ENCODE data around the gene HOXD9. TPM values are rescaled to one million over a fixed set of nuclear protein-coding genes. Genes with fewer than 3 reads are reported as not detected.

HOXD9 gene
- polyA plus RNA-seq, 1 of the 3 experiments (the other 2 are of a cell fraction): 4.8 TPM

DNA sequence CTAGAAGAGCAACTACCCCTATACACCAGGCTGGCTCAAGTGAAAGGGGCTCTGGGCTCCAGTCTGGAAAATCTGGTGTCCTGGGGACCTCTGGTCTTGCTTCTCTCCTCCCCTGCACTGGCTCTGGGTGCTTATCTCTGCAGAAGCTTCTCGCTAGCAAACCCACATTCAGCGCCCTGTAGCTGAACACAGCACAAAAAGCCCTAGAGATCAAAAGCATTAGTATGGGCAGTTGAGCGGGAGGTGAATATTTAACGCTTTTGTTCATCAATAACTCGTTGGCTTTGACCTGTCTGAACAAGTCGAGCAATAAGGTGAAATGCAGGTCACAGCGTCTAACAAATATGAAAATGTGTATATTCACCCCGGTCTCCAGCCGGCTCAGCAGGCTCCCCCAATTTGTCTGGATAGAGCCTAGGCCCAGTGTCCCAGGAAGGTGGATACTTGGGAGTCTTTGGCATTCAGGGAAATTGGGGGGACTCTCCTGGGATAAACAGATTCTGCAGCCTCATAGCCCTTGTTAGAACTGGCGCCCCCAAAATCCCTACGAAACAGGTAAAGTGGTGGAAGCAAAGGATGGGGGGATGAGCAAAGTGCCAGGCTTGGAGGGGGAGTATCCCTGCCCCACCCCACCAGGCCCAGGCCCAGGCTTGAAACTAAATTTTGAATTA lies 26.4 kb downstream of the HOXD9 start:
- Histone ChIP-seq H3K9me3 (no peaks in the 10 kb centered on the region), H3K4me2 (no peak overlapping the region), H3K4me3 (ENCODE audit: low read depth in 2 of 2, low read length in 1 of 2) (no peak overlapping the region), H3K9me2 (no peaks in the 10 kb centered on the region), H3K79me2 (ENCODE audit: insufficient read depth) (peaks cover 4% of the 10 kb centered on the region; the same call in 1 of the 2 replicates), H3K4me1 (ENCODE audit: control insufficient read depth in 1 of 2, insufficient read depth in 2 of 2, low read depth in 1 of 2, low read length in 1 of 2) (peaks cover 0 to 8% of the 10 kb centered on the region in 2 experiments; a peak in 1 of 4 replicates), H3F3A (replicated peaks; ENCODE audit: insufficient read depth) (no peaks in the 10 kb centered on the region), H3K9ac (no peak overlapping the region), H3K27me3 (ENCODE audit: insufficient read depth) (no peaks in the 10 kb centered on the region), H2AFZ (ENCODE audit: low read depth) (no peak overlapping the region), H3K36me3 (replicated peaks in 1 of 2; ENCODE audit: control insufficient read depth in 1 of 2, insufficient read depth in 2 of 2, low read length in 1 of 2) (peaks cover 0 to 14% of the 10 kb centered on the region in 2 experiments), H4K20me1 (ENCODE audit: insufficient read depth) (no peaks in the 10 kb centered on the region), H3K27ac (ENCODE audit: low read depth in 2 of 2, low read length in 1 of 2) (no peak overlapping the region; a peak in 1 of 4 replicates)
- WGBS (ENCODE audit: low lambda C conversion rate): 92% methylated on average over 11 of the region's 11 CpGs
- POLR2A ChIA-PET: no interaction called here
- CTCF ChIA-PET: interaction anchor here (1.0 to 4.4 kb wide), 2 partner anchors 9 to 502 kb away, joined by 3 to 24 read pairs; no protein-coding TSS in a partner anchor
- no peak for DNase-seq
- no peak for TF ChIP-seq TEAD4 (IDR thresholded peaks at IDR 0.05; ENCODE audit: borderline replicate concordance, insufficient read depth)
- TF ChIP-seq SMC3 (IDR thresholded peaks at IDR 0.05; ENCODE audit: low read depth, low read length): no peak
- no peak for TF ChIP-seq RFX5 (IDR thresholded peaks at IDR 0.05; ENCODE audit: low read length)
- TF ChIP-seq YY1 (IDR thresholded peaks at IDR 0.05; ENCODE audit: low read depth): no peak
- TF ChIP-seq, protein P1, sequence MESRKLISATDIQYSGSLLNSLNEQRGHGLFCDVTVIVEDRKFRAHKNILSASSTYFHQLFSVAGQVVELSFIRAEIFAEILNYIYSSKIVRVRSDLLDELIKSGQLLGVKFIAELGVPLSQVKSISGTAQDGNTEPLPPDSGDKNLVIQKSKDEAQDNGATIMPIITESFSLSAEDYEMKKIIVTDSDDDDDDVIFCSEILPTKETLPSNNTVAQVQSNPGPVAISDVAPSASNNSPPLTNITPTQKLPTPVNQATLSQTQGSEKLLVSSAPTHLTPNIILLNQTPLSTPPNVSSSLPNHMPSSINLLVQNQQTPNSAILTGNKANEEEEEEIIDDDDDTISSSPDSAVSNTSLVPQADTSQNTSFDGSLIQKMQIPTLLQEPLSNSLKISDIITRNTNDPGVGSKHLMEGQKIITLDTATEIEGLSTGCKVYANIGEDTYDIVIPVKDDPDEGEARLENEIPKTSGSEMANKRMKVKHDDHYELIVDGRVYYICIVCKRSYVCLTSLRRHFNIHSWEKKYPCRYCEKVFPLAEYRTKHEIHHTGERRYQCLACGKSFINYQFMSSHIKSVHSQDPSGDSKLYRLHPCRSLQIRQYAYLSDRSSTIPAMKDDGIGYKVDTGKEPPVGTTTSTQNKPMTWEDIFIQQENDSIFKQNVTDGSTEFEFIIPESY (IDR thresholded peaks at IDR 0.05; ENCODE audit: borderline replicate concordance, low read depth): no peak
- TF ChIP-seq POLR2AphosphoS5 (IDR thresholded peaks at IDR 0.05; ENCODE audit: low read depth, low read length): no peak
- no peak for TF ChIP-seq CHD2 (IDR thresholded peaks at IDR 0.05; ENCODE audit: low read length, partially characterized antibody)
- TF ChIP-seq FOXM1 (IDR thresholded peaks at IDR 0.05; ENCODE audit: low read depth): no peak

DNA sequence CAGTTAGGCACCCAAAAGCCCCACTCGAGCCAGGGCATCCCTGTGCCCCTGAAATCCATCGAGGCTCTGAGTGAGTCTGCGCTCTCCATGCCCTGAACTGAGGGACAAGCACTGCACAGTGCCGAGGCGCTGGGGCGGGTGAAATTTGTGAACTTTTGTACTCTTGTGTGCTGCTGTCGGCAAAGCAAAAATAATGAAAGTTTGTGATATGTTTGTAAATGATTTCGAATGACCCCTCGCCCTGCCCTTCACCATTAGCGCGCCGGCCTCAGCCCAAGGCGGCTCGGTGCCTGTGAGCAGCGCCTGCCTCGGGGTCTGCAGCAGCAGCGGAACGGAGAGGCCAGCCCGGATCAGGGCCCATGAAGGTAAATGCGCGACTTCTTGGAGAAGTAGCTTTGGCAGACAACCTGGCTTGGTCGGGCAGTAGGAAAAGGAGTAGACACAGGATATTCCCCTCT lies 27.0 kb downstream of the HOXD9 start:
- no peak for DNase-seq
- no peaks in the 10 kb centered on the region for H3K9me2 ChIP-seq
- H3K4me3 ChIP-seq (ENCODE audit: low read depth in 2 of 2, low read length in 1 of 2): no peak overlapping the region
- peaks cover 0 to 8% of the 10 kb centered on the region in 2 experiments; a peak in 1 of 4 replicates for H3K4me1 ChIP-seq (ENCODE audit: control insufficient read depth in 1 of 2, insufficient read depth in 2 of 2, low read depth in 1 of 2, low read length in 1 of 2)
- WGBS (ENCODE audit: low lambda C conversion rate): 91% methylated on average over 22 of the region's 22 CpGs
- ChIA-PET POLR2A (interaction anchor here (0.6 kb wide), 1 partner anchor 260 kb away, joined by 4 read pairs; no protein-coding TSS in a partner anchor), CTCF (interaction anchor here (4.4 kb wide), 1 partner anchor 9 kb away, joined by 24 read pairs; no protein-coding TSS in a partner anchor)
- H3K79me2 ChIP-seq (ENCODE audit: insufficient read depth): peaks cover 3% of the 10 kb centered on the region; the same call in 1 of the 2 replicates
- H3K27me3 ChIP-seq (ENCODE audit: insufficient read depth): no peaks in the 10 kb centered on the region
- TF ChIP-seq ELF1 (IDR thresholded peaks at IDR 0.05) (no peak), FOXM1 (IDR thresholded peaks at IDR 0.05; ENCODE audit: low read depth) (no peak), EP300 (IDR thresholded peaks at IDR 0.05; ENCODE audit: borderline replicate concordance in 1 of 2, low read depth in 1 of 2, low read length in 1 of 2) (no peak), GATA2 (CRISPR knock-in tag; IDR thresholded peaks at IDR 0.05) (no peak), SIN3A (IDR thresholded peaks at IDR 0.05; ENCODE audit: borderline replicate concordance, low read depth, low read length) (no peak), MXI1 (IDR thresholded peaks at IDR 0.05; ENCODE audit: low read depth, low read length) (no peak), EZH2phosphoT487 (IDR thresholded peaks at IDR 0.05; ENCODE audit: borderline replicate concordance, low read depth) (no peak)
- TF ChIP-seq, protein P2, sequence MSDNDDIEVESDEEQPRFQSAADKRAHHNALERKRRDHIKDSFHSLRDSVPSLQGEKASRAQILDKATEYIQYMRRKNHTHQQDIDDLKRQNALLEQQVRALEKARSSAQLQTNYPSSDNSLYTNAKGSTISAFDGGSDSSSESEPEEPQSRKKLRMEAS (IDR thresholded peaks at IDR 0.05; ENCODE audit: low read depth): no peak
- TF ChIP-seq, protein P1 (IDR thresholded peaks at IDR 0.05; ENCODE audit: borderline replicate concordance, low read depth): no peak
- TF ChIP-seq, protein P3, sequence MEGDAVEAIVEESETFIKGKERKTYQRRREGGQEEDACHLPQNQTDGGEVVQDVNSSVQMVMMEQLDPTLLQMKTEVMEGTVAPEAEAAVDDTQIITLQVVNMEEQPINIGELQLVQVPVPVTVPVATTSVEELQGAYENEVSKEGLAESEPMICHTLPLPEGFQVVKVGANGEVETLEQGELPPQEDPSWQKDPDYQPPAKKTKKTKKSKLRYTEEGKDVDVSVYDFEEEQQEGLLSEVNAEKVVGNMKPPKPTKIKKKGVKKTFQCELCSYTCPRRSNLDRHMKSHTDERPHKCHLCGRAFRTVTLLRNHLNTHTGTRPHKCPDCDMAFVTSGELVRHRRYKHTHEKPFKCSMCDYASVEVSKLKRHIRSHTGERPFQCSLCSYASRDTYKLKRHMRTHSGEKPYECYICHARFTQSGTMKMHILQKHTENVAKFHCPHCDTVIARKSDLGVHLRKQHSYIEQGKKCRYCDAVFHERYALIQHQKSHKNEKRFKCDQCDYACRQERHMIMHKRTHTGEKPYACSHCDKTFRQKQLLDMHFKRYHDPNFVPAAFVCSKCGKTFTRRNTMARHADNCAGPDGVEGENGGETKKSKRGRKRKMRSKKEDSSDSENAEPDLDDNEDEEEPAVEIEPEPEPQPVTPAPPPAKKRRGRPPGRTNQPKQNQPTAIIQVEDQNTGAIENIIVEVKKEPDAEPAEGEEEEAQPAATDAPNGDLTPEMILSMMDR (IDR thresholded peaks at IDR 0.05): no peak
- TF ChIP-seq, protein P4, sequence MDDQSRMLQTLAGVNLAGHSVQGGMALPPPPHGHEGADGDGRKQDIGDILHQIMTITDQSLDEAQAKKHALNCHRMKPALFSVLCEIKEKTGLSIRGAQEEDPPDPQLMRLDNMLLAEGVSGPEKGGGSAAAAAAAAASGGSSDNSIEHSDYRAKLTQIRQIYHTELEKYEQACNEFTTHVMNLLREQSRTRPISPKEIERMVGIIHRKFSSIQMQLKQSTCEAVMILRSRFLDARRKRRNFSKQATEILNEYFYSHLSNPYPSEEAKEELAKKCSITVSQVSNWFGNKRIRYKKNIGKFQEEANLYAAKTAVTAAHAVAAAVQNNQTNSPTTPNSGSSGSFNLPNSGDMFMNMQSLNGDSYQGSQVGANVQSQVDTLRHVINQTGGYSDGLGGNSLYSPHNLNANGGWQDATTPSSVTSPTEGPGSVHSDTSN (IDR thresholded peaks at IDR 0.05): no peak
- H3K27ac ChIP-seq (ENCODE audit: low read depth in 2 of 2, low read length in 1 of 2): no peak overlapping the region
- H3K36me3 ChIP-seq (replicated peaks in 1 of 2; ENCODE audit: control insufficient read depth in 1 of 2, insufficient read depth in 2 of 2, low read length in 1 of 2): peaks cover 0 to 19% of the 10 kb centered on the region in 2 experiments
- H3F3A ChIP-seq (replicated peaks; ENCODE audit: insufficient read depth): no peaks in the 10 kb centered on the region
- no peak overlapping the region for H3K4me2 ChIP-seq
- H2AFZ ChIP-seq (ENCODE audit: low read depth): no peak overlapping the region
- H3K9me3 ChIP-seq: no peaks in the 10 kb centered on the region
- H3K9ac ChIP-seq: no peak overlapping the region
- no peaks in the 10 kb centered on the region for H4K20me1 ChIP-seq (ENCODE audit: insufficient read depth)
